Activated T-cell treated with anti-CD3 and anti-CD28 coated beads for 1 hour (primary cell): ENCODE results near the gene SERPINA5.
"Not testable (repeated sequence)": the region's sequence is repeated elsewhere in the genome, so short reads cannot be mapped to it uniquely, and the experiment has no call there.

Experiments
- DNase-seq: peaks from one replicate; pipeline ENCODE4 v3.0.0-alpha.2; 2020; ENCODE audit warnings: low read depth

Gene SERPINA5

DNA sequence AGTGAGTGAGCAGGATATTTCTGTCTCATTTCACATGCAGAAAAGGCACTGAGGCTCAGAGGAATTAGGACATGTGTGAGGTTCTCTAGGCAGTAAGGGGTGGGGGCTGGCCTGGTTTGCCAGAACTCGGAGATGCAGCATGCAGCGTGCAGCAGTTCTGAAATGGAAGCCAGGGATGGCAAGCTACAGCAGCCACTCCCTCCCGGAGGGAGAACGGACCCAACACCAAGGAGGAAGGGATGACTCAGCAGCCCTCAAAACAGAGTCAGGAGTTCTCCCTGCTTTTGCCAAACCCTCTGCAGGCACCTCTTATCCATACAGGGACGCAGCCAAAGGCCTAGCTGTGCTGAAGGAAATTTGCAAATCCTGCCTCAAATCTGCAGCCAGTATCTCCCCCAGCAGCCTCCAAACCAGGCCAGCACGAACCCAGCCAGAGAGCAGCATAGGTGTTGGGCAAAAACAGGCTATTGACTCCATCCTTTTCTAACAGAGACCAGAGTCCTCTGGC is 20.7 kb downstream of the SERPINA5 start:
- no peak for DNase-seq

- no peak for DNase-seq
Observed at GRCh38 chr14:94602722-94603121, 21.5 kb downstream of the SERPINA5 start.

DNA sequence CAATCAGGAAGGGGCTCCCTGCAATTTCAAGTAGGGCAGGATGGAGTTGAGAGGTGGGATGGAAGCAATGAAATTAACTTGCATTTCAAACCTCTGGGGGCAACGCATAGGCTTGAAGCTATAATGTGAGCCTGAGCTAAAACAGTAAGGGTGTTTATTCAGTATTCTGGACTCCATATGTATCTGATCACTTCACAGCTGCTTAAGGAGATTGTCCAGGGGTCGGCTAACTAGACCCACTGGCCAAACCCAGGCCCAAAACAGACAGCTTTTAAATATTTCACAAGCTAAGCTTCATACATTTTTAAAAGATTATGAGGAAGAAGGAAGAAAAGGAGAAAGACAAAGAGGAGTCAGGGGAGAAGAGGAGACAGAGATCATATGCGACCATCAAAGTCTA is 24.1 kb downstream of the SERPINA5 start:
- DNase-seq, result no peak

DNA sequence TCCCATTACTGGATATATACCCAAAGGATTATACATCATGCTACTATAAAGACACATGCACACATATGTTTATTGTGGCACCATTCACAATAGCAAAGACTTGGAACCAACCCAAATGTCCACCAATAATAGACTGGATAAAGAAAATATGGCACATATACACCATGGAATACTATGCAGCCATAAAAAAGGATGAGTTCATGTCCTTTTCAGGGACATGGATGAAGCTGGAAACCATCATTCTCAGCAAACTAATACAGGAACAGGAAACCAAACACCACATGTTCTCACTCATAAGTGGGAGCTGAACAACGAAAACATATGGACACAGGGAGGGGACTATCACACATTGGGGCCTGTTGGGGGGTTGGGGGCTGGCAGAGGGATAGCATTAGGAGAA is 27.7 kb downstream of the SERPINA5 start:
- not testable (repeated sequence) for DNase-seq

DNA sequence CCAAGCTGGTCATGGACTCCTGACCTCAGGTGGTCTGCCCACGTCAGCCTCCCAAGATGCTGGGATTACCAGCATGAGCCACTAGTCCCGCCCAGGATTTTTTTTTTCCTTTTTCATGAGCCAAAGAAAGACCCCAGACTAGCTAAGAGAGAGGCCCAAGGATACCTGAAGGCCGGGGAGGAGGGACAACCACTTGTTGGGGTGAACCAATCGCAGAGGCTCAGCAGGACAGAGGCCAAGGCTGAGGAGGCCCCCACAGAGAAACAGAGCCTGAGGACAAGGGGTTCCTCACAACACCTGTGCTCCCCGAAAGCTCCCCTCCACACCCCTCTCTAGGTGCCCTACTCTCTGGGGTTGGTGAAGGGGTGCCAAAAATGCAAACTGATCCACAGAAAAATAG is 30.0 kb downstream of the SERPINA5 start:
- DNase-seq, result no peak

DNA sequence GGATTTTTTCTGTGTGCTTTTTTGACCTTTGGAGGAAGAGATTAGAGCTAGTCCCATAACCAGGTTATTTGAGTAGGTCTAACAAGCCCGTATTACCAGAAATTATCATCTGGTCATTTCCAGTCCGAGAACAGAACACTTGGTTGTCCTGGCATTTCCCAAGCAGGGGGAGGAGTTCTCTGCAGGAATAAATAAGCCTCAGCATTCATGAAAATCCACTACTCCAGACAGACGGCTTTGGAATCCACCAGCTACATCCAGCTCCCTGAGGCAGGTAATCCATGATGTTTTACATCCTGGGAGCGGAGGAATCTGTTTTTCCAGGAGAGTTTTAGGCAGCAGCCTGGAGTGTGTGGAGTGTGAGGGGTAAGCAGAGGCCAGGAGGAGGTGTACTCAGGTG is 30.9 kb downstream of the SERPINA5 start, which contains the start of gene SERPINA3:
Gene SERPINA3 (plus strand): TSS at position 218 of the 400 bp plus-strand sequence. CDS start 2,051 bp downstream, outside the sequence.
- DNase-seq, result no peak

- DNase-seq, result no peak
Observed at GRCh38 chr14:94612580-94613554, 31.6 kb downstream of the SERPINA5 start.

GRCh38 chr14:94613720-94614644 is 32.8 kb downstream of the SERPINA5 start:
- DNase-seq, result no peak

DNA sequence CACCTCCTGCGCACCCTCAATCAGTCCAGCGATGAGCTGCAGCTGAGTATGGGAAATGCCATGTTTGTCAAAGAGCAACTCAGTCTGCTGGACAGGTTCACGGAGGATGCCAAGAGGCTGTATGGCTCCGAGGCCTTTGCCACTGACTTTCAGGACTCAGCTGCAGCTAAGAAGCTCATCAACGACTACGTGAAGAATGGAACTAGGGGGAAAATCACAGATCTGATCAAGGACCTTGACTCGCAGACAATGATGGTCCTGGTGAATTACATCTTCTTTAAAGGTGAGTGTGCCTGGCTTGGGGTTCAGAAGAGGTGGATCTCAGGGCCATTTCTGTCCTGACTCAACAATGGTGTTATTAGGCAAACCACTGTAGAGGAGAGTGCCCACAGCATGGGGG is 33.6 kb downstream of the SERPINA5 start:
- no peak for DNase-seq

GRCh38 chr14:94615254-94615653 is 34.0 kb downstream of the SERPINA5 start:
- DNase-seq, result no peak

DNA sequence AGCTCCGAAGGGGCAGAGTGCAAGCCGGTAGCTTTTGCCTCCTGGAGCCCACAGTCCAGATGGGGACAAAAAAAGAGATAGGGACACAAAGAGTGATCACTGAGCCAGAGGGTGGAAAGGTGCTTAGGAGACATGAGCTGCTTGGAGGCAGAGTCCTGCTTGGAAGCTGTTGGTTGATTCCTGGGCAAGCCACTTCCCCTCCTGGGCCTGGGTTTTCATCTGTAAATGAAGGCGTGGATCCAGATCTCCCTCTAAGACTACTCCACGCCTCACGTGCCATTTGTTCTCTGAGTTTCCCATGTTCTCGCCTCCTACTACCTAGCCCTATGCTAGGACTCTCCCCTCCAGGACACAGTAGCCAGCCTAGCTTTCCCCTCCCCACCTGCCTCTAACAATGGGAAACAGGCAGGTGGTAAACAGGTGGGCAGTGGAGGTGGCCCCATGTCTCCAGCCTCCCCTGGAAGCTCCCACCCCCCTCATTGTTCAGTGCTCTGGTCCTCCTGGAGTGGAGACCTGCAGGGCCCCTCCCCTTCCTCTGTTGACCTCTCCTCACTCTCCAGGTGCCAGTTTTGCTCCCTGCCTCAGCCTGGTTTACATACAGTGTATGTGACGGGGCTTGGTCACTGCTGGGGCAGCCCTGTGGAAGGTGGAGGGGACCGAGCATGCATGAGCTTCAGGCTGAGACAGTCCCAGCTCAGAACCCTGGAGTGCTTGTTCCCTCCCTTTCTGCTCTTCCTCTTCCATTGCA is 34.8 kb downstream of the SERPINA5 start:
- DNase-seq, result no peak

DNA sequence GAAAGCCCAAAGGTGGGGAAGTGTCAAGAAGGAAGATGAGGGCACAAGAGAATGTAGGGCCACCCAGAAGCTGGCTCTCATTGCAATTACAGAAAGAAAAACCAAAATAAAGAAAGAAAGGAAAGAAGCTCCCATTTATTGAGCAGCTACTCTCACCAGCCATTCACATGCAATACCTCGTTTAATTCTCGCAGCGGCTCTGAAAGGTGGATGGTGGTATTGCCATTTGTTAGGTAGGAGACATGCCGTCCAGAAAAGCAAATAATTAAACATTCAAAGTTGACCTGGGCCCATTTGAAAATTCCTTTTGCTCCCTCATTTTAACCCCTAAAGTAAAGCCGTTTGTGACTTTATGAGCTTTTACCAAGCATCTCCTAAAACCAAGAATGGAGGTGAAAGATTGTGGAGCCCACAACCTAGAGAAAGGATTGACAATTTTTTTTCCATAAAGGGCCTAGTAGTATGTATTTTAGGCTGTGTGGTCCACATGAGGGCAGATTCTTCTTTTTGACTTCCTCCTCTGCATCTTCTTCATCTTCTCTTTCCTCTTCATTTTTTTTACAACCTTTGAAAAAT is 36.2 kb downstream of the SERPINA5 start:
- no peak for DNase-seq

- DNase-seq, result no peak
Observed at GRCh38 chr14:94617988-94618822, 37.0 kb downstream of the SERPINA5 start.

DNA sequence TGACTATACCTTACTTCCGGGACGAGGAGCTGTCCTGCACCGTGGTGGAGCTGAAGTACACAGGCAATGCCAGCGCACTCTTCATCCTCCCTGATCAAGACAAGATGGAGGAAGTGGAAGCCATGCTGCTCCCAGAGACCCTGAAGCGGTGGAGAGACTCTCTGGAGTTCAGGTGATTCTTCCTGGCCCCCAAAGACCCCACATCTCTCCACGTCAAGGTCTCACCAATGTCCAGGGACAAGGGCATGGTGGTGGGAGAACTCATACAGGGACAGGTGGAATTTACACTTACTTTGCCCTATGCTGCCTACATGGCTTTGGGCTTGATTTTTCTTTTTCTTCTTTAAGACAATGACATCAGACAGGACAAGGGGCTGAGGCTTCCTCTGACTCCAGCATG is 38.1 kb downstream of the SERPINA5 start:
- DNase-seq, result no peak

DNA sequence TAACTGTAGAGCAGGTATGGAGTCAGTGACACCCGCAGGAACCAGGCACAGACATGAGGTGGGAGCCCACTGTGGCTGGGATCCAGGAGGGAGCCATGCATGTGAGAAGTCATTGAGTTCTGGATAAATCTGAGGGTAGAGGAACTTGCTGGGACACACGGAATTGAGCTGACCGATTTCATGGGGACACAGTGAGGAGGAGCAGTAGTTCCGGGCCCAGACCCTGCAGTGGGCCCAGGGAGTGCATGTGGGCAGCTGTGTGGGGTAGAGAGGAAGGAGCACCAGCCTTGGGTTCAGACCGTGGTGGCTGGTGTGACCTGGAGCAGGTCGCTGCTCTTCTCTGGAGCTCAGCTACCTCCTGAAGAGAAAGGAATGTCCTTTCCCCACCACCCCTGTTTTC is 39.4 kb downstream of the SERPINA5 start:
- no peak for DNase-seq

DNA sequence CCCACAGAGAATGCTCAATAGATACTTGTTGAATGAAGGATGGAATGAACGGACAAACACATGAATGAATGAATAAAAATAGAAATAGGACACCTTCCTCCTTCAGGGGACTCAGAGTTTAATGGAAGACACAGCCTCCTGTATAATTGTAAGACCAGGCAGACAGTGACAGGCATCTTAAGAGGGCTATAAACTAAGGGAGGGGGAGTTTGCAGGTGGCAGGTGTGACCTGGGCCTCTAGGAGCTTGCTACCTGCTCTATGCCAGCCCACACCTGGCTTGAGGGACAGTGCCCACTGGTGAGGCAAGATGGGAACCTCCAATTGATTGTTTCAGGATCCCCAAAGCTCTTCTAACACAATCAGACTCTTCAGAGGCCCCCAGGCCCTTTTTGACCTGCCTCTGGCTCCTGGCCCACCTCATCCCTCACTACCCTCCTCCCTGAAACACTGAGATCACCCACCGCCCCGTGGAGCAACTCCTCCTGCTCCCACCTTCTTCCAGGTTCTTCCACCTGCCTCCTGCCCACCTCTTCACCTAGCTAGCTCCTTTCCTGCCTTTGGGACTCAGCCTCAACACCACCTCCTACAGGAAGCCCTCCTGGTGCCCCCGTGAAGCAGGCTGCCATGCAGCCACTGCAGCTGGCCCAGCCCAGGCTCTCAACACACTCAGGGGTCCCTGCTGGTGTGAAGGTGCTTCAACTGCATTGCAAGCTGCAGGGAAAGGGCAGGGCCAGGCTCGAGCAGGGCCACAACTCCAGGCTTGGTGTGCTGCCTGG is 40.3 kb downstream of the SERPINA5 start:
- no peak for DNase-seq

- no peak for DNase-seq
Observed at GRCh38 chr14:94622653-94623421, 41.6 kb downstream of the SERPINA5 start.

DNA sequence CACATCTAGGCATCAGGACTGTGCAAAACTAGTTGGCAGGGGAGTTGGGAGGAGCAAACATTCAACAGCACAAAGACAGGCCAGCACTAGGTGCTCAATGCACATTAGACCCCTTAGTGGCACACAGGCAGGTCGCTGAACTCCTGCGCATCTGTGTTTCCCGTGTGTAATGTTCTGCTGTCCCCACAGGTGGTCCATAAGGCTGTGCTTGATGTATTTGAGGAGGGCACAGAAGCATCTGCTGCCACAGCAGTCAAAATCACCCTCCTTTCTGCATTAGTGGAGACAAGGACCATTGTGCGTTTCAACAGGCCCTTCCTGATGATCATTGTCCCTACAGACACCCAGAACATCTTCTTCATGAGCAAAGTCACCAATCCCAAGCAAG is 42.2 kb downstream of the SERPINA5 start:
- DNase-seq, result no peak
